HepG2 (cell line): ENCODE results near the gene LSM14B. TPM values are rescaled to one million over a fixed set of nuclear protein-coding genes. Genes with fewer than 3 reads are reported as not detected.

Experiments used
- CENPX ChIP-seq: sonication (generic); formaldehyde crosslinking; IDR thresholded peaks from 2 replicates; pipeline ENCODE4 v1.9.0; 2021; ENCODE audit warnings: mild to moderate bottlenecking, missing genetic modification reagents, moderate library complexity
- DR1 ChIP-seq: sonication (generic); formaldehyde crosslinking; IDR thresholded peaks from 2 replicates; pipeline ENCODE4 v1.8.0; 2021; ENCODE audit warnings: mild to moderate bottlenecking, missing genetic modification reagents, inconsistent platforms
- FOXO1 ChIP-seq: sonication (generic); formaldehyde crosslinking; IDR thresholded peaks from 2 replicates; pipeline ENCODE4 v1.4.0; 2020; ENCODE audit warnings: missing genetic modification reagents
- HMGA1 ChIP-seq: sonication (generic); formaldehyde crosslinking; conservative IDR thresholded peaks from 2 replicates; pipeline ENCODE4 v1.4.0; 2020; ENCODE audit warnings: missing genetic modification reagents
- NFYC ChIP-seq: IDR thresholded peaks from 2 replicates; pipeline ENCODE4 v1.6.1; 2016; ENCODE audit warnings: missing genetic modification reagents, missing compliant biosample characterization
- REL ChIP-seq: sonication (generic); formaldehyde crosslinking; conservative IDR thresholded peaks from 2 replicates; pipeline ENCODE4 v1.8.0; 2022; ENCODE audit warnings: mild to moderate bottlenecking, missing genetic modification reagents, moderate library complexity
- RFX1 ChIP-seq: fragments of 450-650 bp; IDR thresholded peaks from 2 replicates; pipeline ENCODE4 v1.6.1; 2017
- SMAD3 ChIP-seq: sonication (generic); formaldehyde crosslinking; IDR thresholded peaks from 2 replicates; pipeline ENCODE4 v1.4.0; 2020; ENCODE audit warnings: missing genetic modification reagents
- SNAI1 ChIP-seq: sonication (generic); formaldehyde crosslinking; IDR thresholded peaks from 2 replicates; pipeline ENCODE4 v1.5.0; 2020; ENCODE audit warnings: mild to moderate bottlenecking, missing genetic modification reagents, borderline replicate concordance
- SP5 ChIP-seq: IDR thresholded peaks from 2 replicates; pipeline ENCODE4 v1.6.1; 2016; ENCODE audit warnings: low read depth, borderline replicate concordance
- SPEN ChIP-seq: sonication (generic); formaldehyde crosslinking; IDR thresholded peaks from 2 replicates; pipeline ENCODE4 v1.5.1; 2020; ENCODE audit warnings: low read depth, mild to moderate bottlenecking, missing genetic modification reagents
- ZFP90 ChIP-seq: sonication (generic); formaldehyde crosslinking; IDR thresholded peaks from 2 replicates; pipeline ENCODE4 v1.8.0; 2022; ENCODE audit warnings: missing genetic modification reagents, mild to moderate bottlenecking, inconsistent platforms, borderline replicate concordance
- ZMYM2 ChIP-seq: sonication (generic); formaldehyde crosslinking; IDR thresholded peaks from 2 replicates; pipeline ENCODE4 v1.8.0; 2022; ENCODE audit warnings: mild to moderate bottlenecking, missing genetic modification reagents
- ZSCAN30 ChIP-seq: sonication (generic); formaldehyde crosslinking; IDR thresholded peaks from 2 replicates; pipeline ENCODE4 v1.5.0; 2020; ENCODE audit warnings: mild to moderate bottlenecking, missing genetic modification reagents
- polyA plus RNA-seq, 8 experiments: library from polyadenylated mRNA; depleted of rRNA in 3 of 8; stranded (reverse) in 7 of 8; unstranded in 1 of 8; fragments of >200 nt; fragmentation: Illumina TruSeq in 4 of 8; extraction: Trizol in 4 of 8; gene quantifications; 2 replicates each; pipeline versions ENCODE4 v1.2.1 to v1.2.3, GENCODE V29; 2011 to 2016; ENCODE audit warnings: low read depth in 4 of 8, missing spikeins in 1 of 8, mixed read lengths in 1 of 8; ENCODE audit not compliant: insufficient read depth in 1 of 8
- total RNA-seq, 5 experiments: library from RNA; depleted of rRNA; stranded (reverse); fragments of >200 nt; fragmentation: Illumina TruSeq; extraction: Trizol; gene quantifications; 2 replicates each; pipeline ENCODE4 v1.2.3, GENCODE V29; 2016; ENCODE audit warnings: low read depth in 1 of 5
- TF ChIP-seq, protein P1 (sequence below): sonication (generic); formaldehyde crosslinking; IDR thresholded peaks from 2 replicates; pipeline ENCODE4 v1.4.0; 2020; ENCODE audit warnings: missing genetic modification reagents, low read depth, mild to moderate bottlenecking, borderline replicate concordance
- TF ChIP-seq, protein P2 (sequence below): sonication (generic); formaldehyde crosslinking; IDR thresholded peaks from 2 replicates; pipeline ENCODE4 v1.4.0; 2020; ENCODE audit warnings: missing genetic modification reagents, borderline replicate concordance
- TF ChIP-seq, protein P3 (sequence below): sonication (generic); formaldehyde crosslinking; IDR thresholded peaks from 2 replicates; pipeline ENCODE4 v1.5.0; 2020; ENCODE audit warnings: mild to moderate bottlenecking, missing genetic modification reagents, borderline replicate concordance
- TF ChIP-seq, protein P4 (sequence below): IDR thresholded peaks from 2 replicates; pipeline ENCODE4 v1.4.0; 2020; ENCODE audit warnings: mild to moderate bottlenecking, missing genetic modification reagents

Gene LSM14B
- total and polyA plus RNA-seq, 2 of the 13 experiments (the other 11 are each of a cell fraction or from before 2014, with no cell fraction given), result 43.3 to 79.2 TPM

DNA sequence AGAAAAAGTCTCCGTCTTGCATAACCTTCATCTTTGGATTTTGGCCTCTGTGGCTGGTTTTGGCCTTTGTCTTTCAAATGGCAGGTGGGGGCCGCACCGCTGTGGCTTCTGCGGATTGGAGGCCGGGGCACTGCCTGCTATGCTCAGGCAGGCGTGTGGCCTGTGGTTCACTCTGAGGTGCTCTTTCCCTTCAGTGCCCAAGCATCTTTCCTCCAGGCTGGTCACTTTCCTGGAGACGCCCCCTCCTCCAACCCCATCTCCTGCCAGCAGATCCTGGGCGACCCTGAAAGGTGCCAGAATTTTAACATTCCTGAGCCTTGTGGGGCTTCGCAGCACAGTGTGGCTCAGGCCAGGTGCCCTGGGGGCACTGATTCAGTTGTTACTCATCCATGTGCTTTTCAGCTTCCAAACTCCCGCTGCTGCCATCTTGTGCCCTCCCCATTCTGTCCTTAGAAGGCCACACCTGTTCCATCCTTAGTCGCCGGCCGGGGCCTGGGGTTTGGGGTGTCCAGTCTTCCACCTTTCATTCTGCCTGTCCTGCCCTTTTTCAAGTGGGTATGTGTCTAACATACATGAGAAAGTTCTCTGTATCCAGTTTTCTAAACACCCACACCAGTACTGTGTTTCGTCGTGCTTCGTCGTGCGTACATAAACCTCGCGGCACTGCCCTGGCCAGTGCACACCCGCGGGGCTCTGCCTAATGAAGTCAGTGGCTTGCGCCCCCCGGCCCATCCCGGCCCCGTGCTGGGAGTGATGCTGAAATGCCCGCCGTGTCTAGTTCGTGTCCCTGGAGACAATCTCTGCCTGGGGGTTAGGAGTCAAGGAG, 33.4 kb downstream of the LSM14B start (continued):
- TF ChIP-seq, protein P1, sequence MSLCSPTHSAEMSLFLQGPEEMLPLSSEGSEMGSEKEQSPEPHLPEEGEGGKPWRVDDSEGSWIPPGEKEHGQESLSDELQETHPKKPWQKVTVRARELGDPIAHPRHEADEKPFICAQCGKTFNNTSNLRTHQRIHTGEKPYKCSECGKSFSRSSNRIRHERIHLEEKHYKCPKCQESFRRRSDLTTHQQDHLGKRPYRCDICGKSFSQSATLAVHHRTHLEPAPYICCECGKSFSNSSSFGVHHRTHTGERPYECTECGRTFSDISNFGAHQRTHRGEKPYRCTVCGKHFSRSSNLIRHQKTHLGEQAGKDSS (CRISPR knock-in tag), result 0 out of 2 replicates have a peak, but pooled peaks have one; percentile 58
- peak; percentile 24; the same call in 1 of the 2 replicates for TF ChIP-seq NFYC (CRISPR knock-in tag)
- TF ChIP-seq ZSCAN30 (CRISPR knock-in tag), result no peak
- TF ChIP-seq, protein P2, sequence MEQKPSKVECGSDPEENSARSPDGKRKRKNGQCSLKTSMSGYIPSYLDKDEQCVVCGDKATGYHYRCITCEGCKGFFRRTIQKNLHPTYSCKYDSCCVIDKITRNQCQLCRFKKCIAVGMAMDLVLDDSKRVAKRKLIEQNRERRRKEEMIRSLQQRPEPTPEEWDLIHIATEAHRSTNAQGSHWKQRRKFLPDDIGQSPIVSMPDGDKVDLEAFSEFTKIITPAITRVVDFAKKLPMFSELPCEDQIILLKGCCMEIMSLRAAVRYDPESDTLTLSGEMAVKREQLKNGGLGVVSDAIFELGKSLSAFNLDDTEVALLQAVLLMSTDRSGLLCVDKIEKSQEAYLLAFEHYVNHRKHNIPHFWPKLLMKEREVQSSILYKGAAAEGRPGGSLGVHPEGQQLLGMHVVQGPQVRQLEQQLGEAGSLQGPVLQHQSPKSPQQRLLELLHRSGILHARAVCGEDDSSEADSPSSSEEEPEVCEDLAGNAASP (CRISPR knock-in tag), result peak; percentile 46; the same call in 1 of the 2 replicates
- no peak for TF ChIP-seq RFX1
- no peak; the same call in 1 of the 2 replicates for TF ChIP-seq SPEN
- TF ChIP-seq SMAD3 (CRISPR knock-in tag), result no peak
- no peak for TF ChIP-seq ZFP90 (CRISPR knock-in tag)
- peak; percentile 39; the same call in 1 of the 2 replicates for TF ChIP-seq FOXO1 (CRISPR knock-in tag)
- TF ChIP-seq SNAI1 (CRISPR knock-in tag), result no peak
- no peak for TF ChIP-seq REL (CRISPR knock-in tag)
- no peak for TF ChIP-seq SP5 (CRISPR knock-in tag)
- peak; percentile 82 for TF ChIP-seq ZMYM2 (CRISPR knock-in tag)
- TF ChIP-seq, protein P3, sequence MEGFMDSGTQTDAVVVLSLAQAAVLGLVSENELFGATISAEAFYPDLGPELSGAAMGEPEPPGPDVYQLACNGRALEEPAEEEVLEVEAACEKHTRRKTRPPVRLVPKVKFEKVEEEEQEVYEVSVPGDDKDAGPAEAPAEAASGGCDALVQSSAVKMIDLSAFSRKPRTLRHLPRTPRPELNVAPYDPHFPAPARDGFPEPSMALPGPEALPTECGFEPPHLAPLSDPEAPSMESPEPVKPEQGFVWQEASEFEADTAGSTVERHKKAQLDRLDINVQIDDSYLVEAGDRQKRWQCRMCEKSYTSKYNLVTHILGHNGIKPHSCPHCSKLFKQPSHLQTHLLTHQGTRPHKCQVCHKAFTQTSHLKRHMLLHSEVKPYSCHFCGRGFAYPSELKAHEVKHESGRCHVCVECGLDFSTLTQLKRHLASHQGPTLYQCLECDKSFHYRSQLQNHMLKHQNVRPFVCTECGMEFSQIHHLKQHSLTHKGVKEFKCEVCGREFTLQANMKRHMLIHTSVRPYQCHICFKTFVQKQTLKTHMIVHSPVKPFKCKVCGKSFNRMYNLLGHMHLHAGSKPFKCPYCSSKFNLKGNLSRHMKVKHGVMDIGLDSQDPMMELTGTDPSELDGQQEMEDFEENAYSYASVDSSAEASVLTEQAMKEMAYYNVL (CRISPR knock-in tag), result no peak
- TF ChIP-seq DR1 (CRISPR knock-in tag), result no peak
- TF ChIP-seq, protein P4, sequence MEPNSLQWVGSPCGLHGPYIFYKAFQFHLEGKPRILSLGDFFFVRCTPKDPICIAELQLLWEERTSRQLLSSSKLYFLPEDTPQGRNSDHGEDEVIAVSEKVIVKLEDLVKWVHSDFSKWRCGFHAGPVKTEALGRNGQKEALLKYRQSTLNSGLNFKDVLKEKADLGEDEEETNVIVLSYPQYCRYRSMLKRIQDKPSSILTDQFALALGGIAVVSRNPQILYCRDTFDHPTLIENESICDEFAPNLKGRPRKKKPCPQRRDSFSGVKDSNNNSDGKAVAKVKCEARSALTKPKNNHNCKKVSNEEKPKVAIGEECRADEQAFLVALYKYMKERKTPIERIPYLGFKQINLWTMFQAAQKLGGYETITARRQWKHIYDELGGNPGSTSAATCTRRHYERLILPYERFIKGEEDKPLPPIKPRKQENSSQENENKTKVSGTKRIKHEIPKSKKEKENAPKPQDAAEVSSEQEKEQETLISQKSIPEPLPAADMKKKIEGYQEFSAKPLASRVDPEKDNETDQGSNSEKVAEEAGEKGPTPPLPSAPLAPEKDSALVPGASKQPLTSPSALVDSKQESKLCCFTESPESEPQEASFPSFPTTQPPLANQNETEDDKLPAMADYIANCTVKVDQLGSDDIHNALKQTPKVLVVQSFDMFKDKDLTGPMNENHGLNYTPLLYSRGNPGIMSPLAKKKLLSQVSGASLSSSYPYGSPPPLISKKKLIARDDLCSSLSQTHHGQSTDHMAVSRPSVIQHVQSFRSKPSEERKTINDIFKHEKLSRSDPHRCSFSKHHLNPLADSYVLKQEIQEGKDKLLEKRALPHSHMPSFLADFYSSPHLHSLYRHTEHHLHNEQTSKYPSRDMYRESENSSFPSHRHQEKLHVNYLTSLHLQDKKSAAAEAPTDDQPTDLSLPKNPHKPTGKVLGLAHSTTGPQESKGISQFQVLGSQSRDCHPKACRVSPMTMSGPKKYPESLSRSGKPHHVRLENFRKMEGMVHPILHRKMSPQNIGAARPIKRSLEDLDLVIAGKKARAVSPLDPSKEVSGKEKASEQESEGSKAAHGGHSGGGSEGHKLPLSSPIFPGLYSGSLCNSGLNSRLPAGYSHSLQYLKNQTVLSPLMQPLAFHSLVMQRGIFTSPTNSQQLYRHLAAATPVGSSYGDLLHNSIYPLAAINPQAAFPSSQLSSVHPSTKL (CRISPR knock-in tag), result peak; percentile 70
- TF ChIP-seq CENPX (CRISPR knock-in tag), result no peak
- no peak for TF ChIP-seq HMGA1
